HL-60 (cell line): ENCODE data around the gene MROH2A.

Source experiments
- DNase-seq, 2 experiments: peaks; one replicate each; pipeline ENCODE4 v3.0.0-alpha.2; 2010 to 2020; ENCODE audit warnings: low read depth in 1 of 2, low spot score in 1 of 2
- H3K27ac ChIP-seq: fragments of 250-450 bp; sonication (Bioruptor Pico); replicated peaks from 2 replicates; pipeline ENCODE4 v1.5.1; 2020; ENCODE audit warnings: mild to moderate bottlenecking, moderate library complexity
- H3K27me3 ChIP-seq: fragments of 250-450 bp; sonication (Bioruptor Pico); 2 replicates; pipeline ENCODE4 v1.5.1; 2021; ENCODE audit warnings: mild to moderate bottlenecking, moderate library complexity; ENCODE audit not compliant: insufficient read depth, poor library complexity, severe bottlenecking
- H3K4me3 ChIP-seq: replicated peaks from 2 replicates; pipeline ENCODE4 v1.5.1; 2011; ENCODE audit warnings: mild to moderate bottlenecking, control low read depth, low read length; ENCODE audit not compliant: insufficient read depth
- CTCF ChIP-seq: IDR thresholded peaks from one replicate; pipeline ENCODE4 v1.5.1; 2011; ENCODE audit warnings: low read length, control low read depth, inconsistent platforms; ENCODE audit not compliant: insufficient read depth
- GABPA ChIP-seq: IDR thresholded peaks from 2 replicates; pipeline ENCODE4 v1.6.1; 2012; ENCODE audit warnings: low read depth
- POLR2AphosphoS5 ChIP-seq: IDR thresholded peaks from 2 replicates; pipeline ENCODE4 v1.6.1; 2012; ENCODE audit warnings: low read depth
- REST ChIP-seq: IDR thresholded peaks from 2 replicates; pipeline ENCODE4 v1.6.1; 2012; ENCODE audit warnings: low read depth; ENCODE audit not compliant: insufficient replicate concordance
- SPI1 ChIP-seq: IDR thresholded peaks from 2 replicates; pipeline ENCODE4 v1.6.1; 2012; ENCODE audit warnings: low read depth, mild to moderate bottlenecking, borderline replicate concordance

MROH2A gene

GRCh38 chr2:233791151-233791882 lies 13.2 kb downstream of the MROH2A start:
- no peak overlapping the region for H3K27ac ChIP-seq
- TF ChIP-seq SPI1 (no peak), POLR2AphosphoS5 (no peak), GABPA (no peak), REST (no peak), CTCF (no peak)
- no peak overlapping the region for H3K4me3 ChIP-seq
- DNase-seq: no peak
- no peaks in the 10 kb centered on the region for H3K27me3 ChIP-seq

GRCh38 chr2:233791883-233792329 lies 13.8 kb downstream of the MROH2A start:
- H3K27ac ChIP-seq: no peak overlapping the region
- no peak for TF ChIP-seq POLR2AphosphoS5
- no peak for TF ChIP-seq CTCF
- TF ChIP-seq GABPA: no peak
- TF ChIP-seq REST: no peak
- TF ChIP-seq SPI1: no peak
- H3K27me3 ChIP-seq: no peaks in the 10 kb centered on the region
- no peak for DNase-seq
- H3K4me3 ChIP-seq: no peak overlapping the region

GRCh38 chr2:233792720-233793119 lies 14.6 kb downstream of the MROH2A start:
- TF ChIP-seq POLR2AphosphoS5: no peak
- no peak for TF ChIP-seq REST
- no peak for TF ChIP-seq SPI1
- no peak for TF ChIP-seq CTCF
- no peak for TF ChIP-seq GABPA
- Histone ChIP-seq H3K4me3 (no peak overlapping the region), H3K27me3 (no peaks in the 10 kb centered on the region), H3K27ac (no peak overlapping the region)
- DNase-seq: no peak
